Measurements from ENCODE around the gene ALDH5A1. TPM values are rescaled to one million over a fixed set of nuclear protein-coding genes. Genes with fewer than 3 reads are reported as not detected.
A peak's percentile ranks its signal among the peaks of the same experiment; 100 is the strongest.
"Not testable (repeated sequence)": the region's sequence is repeated elsewhere in the genome, so short reads cannot be mapped to it uniquely, and the experiment has no call there.

The ALDH5A1 gene
- polyA plus RNA-seq, 3 donors: 27.5 to 32.7 (median 30.6) TPM

DNA sequence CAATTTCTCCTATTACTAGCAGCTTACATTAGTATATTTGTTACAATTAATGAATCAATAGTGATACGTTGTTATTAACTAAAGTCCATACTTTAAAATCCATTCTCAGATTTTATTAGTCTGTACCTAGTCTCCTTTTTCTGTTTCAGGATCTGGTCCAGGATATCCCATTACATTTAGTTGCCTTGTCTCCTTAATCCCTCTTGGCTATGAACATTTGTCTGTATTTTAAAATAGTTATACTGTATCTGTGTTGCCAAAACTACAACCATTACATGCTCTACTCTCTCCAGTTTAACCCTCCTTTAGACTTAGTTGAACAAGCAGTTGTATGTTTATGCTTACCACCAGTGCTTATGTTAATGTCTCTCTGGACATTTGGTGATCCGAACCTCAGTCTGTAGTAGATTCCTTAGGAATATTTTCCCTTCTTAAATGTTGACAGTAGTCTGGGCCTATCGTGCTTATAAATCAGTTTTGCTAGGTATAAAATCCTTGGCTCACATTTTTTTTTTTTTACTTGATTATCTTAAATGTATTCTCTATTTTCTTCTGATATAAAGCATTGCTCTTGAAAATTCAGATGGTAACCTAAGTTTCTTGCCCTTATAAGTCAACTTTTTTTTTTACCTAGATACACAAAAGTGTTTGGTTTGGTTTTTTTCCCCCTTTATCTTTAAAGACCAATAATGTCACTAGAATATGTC is 12.2 kb downstream of the ALDH5A1 start:
- no peak for DNase-seq (ENCODE audit: extremely low read depth in 1 of 11, low read depth in 9 of 11, low spot score in 4 of 11)

DNA sequence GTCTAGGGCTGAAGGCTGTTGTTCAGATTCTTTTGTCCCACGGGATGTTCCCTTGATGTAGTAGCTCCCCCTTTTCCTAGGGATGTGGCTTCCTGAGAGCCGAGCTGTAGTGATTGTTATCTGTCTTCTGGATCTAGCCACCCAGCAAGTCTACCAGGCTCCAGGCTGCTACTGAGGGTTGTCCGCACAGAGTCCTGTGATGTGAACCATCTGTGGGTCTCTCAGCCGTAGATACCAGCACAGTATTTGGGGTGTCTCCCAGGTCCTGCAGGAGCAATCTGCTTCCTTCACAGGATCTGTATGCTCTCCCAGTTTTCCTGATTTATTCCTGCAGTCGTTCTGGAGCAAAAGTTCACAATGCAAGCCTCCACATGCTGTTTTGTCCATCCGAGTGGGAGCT is 17.2 kb downstream of the ALDH5A1 start:
- DNase-seq (ENCODE audit: extremely low read depth in 1 of 11, low read depth in 9 of 11, low spot score in 4 of 11): not testable (repeated sequence)

DNA sequence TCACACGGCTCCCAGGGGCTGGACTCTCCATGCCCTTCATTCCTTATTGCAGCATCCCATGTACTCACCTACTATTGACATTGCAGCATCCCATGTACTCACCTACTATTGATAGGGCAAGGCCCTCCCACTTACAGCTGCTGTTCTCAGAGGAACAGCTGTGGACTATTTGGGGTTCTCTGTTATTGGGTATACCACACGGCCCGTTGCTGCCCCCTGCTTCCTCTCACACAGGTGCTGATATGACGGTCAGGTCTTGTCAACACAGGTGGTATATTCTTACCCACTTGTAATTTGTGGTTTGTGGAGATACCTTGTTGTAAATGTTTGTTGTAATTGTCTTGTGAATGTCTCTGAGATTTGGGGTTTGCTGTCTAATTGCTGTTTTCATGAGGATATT is 18.8 kb downstream of the ALDH5A1 start:
- no peak for DNase-seq (ENCODE audit: extremely low read depth in 1 of 11, low read depth in 9 of 11, low spot score in 4 of 11)

DNA sequence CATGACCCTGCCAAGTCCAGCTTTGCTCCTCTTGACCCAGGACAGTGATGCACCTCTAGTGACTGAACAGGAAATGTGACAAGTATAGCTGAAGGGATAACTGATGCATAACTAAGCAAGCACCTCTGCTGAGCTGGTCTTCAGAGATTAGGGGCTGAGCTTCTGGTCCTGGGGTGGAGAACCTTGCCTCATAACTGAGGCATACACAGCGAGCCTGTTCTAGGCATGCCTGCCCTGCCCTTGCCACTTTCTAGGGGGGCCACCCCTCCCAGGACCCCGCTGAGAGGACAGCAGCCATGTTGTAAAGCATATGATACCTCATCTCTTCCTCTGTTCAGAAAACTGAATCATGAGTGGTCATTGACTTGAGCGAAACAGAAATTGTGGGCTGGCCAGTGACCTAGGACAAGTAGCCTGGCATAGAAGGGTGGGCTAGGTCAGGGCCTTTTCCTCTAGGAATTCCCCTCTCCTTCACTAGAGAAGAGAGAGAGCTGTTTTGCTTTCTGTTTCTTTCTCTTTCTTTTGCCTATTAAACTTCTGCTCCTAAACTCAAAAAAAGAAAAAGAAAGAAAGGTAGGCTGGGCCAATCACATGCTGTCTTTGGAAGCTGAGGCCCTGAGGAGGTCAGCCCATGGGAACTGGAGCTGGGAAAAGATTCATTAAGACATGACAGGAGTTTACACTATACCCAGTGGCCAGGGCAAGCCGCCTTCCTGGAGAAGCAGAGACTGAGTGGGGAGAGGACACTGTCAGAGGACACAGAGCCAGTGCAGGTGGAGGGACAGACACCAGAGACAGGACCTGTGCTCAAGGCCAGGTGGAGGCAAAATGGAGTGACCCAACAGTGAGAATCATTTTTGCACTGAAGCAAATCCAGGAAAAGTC is 23.1 kb downstream of the ALDH5A1 start:
- DNase-seq (ENCODE audit: extremely low read depth in 1 of 11, low read depth in 9 of 11, low spot score in 4 of 11): no peak

DNA sequence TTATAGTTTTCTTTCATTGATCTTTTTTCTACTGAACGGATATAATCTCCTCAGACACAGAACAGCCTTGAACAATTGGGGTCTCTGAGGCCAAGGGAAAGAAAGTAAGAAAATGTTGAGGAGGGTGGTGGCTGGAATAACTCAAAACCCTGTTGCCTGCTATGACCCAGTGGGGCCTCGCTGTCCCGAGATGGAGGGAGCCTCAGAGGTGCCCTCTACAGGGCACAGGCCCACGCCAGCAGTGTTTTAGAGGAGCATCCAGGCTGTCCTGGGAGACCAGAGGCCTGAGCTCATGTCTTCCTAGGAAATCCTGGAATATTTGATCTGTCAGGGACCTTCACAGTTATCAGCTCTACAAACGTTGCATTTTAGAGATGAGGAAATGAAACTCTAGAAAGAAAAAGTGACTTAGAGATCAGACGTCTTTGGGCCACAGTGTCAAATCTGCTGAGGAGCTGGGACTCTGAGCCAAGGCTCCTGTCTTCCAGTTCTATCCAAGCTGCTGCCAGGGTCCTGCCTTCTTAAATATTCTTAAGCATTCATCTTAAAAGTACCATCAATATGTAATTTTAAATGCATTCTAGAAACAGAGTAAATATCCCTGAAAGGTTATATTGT is 26.3 kb downstream of the ALDH5A1 start:
- no peak for DNase-seq (ENCODE audit: extremely low read depth in 1 of 11, low read depth in 9 of 11, low spot score in 4 of 11)

DNA sequence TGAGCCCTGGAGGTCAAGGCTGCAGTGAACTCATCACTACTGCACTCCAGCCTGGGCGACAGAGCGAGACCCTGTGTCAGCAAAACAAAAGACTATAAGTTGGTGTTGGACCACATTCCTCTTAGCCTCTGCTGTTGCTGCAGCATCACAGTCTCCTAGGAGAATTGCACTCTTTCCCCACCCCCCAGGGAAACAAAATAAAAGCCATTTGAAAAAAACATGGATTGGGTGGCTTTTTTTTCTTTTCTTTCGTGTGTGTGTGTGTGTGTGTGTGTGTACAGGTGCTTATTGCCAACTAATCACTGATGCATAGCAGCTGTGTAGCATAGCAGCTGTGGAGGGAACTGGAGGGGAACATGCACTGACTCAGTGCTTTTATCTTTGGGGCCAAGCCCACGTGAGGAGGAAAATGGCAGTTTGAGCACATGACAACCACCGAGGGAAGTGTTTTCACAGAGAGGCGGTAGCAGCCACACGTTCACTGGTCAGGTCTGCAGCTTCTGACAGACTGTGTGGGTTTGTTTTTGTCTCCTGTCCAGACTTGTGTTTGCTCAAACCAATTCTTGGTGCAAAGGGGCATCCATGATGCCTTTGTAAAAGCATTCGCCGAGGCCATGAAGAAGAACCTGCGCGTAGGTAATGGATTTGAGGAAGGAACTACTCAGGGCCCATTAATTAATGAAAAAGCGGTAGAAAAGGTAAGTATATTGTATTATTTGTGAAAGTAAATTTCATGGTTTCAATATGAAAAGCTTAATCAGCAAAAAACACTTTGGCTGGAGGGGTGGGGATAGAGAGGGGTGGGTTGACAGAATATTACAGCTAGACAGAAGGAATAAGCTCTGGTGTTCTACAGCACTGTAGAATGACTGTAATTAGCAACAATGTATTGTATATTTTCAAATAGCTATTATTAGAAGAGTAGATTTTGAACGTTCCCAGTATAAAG is 27.7 kb downstream of the ALDH5A1 start:
- DNase-seq (ENCODE audit: extremely low read depth in 1 of 11, low read depth in 9 of 11, low spot score in 4 of 11): peak in 10 of 11 donors; percentile 22 to 69 (median 28)

DNA sequence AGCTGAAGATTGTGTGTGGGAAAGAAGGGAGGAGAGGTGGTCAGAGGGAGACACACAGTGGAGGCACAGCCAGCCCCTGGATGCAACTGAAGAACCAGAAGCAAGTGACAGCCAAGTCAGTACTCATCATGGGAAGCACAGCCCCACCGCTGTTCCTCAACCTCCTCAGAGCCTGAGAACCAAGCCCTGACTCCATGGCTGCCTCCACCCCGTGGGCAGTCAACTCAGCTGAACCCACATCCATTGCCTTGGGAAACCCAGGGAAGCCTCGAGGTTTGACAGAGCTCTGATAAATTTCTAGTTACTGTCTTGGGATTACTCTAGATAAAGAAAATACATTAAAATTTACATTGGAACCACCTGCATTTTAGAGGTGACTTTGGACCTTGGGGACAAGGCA is 29.6 kb downstream of the ALDH5A1 start:
- DNase-seq (ENCODE audit: extremely low read depth in 1 of 11, low read depth in 9 of 11, low spot score in 4 of 11): no peak

DNA sequence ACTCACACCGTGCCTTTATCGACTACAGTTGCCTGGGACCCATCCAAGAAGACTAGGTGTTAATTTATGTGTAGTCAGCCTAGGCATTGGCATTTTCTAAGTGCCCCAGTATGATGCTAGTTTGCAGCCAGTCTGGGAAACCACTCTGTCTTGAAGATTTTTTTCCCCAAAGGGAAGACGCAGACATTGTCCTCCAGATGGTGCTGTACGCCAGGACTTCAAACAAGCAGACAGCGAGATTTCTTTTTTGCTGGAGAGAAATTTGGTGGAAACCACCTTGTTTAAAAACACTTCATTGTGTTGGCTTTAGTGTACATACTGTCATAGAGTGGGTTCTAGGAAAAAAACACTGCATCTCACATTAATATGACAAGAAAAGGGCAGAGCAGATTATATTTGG is 30.0 kb downstream of the ALDH5A1 start:
- peak in 3 of 11 donors; percentile 18 to 23 (median 22) for DNase-seq (ENCODE audit: extremely low read depth in 1 of 11, low read depth in 9 of 11, low spot score in 4 of 11)

DNA sequence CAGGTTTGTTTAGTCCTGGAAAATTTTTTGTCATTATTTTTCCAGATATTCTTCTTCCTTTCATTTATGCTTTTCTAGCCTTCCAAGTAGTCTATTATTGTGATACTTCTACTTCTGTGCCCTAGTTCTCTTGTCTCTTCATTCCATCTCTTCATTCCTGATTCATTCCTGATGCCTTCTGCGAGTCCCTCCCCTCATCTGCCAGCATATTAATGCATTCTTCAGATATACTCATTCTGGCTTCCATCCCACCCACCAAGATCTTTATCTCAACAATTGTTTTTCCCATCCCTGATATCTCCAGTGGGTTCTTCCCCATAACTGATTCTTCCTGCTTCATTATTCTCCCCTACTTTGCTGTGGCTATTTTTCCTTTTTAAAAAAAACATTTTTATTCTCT is 35.2 kb downstream of the ALDH5A1 start:
- no peak for DNase-seq (ENCODE audit: extremely low read depth in 1 of 11, low read depth in 9 of 11, low spot score in 4 of 11)

DNA sequence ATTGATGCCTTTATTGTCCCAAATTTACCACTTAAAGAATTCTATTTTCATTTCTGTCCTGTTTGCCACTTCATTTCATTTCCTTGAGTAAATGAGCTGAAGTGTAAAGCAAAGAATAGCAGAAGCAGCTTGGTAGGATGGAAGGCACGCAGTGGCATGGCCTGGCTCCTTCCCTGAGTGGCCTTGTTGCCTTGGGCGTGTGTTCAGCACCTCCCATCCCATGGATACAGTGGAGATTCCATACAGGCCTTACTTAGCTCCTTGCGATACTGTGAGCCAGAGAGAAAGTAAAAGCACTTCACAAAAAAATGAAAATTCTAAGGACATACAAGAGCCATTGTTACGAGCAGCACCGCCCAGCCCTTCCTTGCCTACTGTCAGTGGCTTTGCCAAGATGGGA is 39.6 kb downstream of the ALDH5A1 start:
- no peak for DNase-seq (ENCODE audit: extremely low read depth in 1 of 11, low read depth in 9 of 11, low spot score in 4 of 11)

DNA sequence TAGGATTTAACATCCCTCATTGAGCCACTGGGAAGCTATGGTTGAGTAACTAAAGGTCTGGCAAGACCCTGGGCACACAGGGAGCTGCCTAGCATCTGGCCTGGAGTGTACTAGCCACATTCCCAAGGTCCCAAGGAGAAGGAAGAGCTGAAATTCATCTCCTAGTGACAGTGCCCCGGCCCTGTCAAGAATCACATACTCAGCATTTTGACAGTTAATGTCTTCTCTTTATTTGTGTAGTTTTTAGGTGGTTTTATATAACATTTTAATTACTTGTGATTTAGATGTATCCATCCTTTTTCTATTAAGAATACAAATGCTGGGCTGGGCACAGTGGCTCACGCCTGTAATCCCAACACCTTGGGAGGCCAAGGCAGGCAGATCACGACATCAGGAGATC is 40.4 kb downstream of the ALDH5A1 start:
- no peak for DNase-seq (ENCODE audit: extremely low read depth in 1 of 11, low read depth in 9 of 11, low spot score in 4 of 11)

DNA sequence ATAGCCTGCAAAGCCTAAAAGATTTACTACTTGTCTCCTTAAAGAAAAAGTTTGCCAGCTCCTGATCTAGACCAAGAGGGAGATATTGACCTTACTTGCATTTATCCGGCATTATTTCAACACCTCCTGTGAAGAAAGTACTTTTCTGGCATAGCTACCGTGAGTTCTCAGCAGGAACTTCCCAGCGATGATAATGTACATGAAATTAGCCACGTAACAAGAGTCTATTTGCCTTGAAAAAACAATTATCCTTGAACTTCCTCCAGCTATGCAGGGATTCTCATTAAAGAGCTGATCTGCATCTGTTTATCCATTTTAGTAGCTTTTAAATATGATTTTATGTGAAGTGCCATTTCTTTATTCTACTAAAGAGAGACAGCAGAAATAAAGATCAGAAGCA is 41.7 kb downstream of the ALDH5A1 start:
- DNase-seq (ENCODE audit: extremely low read depth in 1 of 11, low read depth in 9 of 11, low spot score in 4 of 11): no peak

DNA sequence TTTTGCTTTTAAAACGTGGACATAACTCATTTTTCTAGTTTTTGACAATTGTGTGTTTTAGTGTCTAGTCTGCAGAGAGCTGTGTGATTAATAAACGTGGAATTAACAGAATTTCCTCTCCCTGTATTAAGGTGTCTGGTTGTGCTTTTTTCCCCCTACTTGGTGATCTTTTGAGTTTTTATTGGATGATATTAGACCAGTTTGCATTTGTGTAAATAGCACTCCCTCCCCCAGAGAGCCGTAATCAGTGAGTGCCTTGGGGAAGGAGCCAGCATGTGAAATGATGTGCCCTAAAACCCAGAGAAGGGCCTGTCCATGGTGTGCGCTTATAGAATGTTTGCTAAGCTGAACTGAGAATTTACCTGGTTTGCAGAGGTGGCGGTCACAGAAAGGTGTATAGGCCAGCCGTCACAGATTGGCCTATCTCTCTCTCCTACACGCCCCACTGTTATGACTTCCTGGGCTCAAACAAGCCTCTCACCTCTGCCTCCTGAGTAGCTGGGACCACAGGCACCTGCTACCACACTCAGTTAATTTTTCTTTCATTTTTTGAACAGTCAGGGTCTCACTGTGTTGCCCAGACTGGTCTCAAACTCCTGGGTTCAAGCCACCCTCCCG is 42.4 kb downstream of the ALDH5A1 start:
- no peak for DNase-seq (ENCODE audit: extremely low read depth in 1 of 11, low read depth in 9 of 11, low spot score in 4 of 11)

DNA sequence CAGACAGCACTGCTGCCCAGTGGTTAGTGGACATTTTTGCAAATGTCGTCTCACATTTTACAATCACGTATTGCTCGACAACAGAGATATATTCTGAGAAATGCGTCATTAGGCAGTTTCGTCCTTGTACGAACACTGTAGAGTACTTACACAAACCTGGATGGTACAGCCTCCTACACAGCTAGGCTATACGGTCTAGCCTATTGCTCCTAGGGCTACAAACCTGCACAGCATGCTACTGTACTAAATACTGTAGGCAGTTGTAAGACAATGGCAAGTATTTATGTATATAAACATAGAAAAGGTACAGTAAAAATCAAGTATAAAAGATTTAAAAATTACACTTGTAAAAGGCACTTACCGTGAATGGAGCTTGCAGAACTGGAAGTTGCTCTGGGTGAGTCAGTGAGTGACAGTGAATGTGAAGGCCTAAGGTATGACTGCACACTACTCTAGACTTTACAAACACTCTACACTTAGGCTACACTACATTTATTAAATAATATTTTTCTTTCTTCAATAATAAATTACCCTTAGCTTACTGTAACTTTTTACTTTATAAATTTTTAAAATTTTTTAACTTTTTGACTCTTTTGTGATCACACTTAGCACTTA is 43.1 kb downstream of the ALDH5A1 start:
- no peak for DNase-seq (ENCODE audit: extremely low read depth in 1 of 11, low read depth in 9 of 11, low spot score in 4 of 11)

DNA sequence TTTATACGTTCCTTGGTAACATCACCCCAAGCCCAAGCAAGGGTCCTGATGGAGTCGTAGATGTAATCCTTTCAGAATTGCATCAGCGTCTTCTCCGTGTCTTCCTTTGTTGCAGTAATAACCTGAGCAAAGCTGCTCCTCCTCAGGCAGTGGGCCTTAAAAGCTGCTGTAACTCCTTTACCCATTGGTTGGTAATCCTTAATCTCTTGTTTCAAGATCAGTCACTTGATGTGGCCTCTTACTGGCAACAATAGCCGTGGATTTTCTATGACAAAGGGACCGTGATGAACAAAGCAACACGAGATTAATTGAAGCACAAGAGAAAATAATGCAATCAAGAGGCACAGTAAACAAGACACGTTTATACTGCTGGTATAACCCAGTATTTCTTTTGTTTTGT is 44.6 kb downstream of the ALDH5A1 start:
- no peak for DNase-seq (ENCODE audit: extremely low read depth in 1 of 11, low read depth in 9 of 11, low spot score in 4 of 11)

DNA sequence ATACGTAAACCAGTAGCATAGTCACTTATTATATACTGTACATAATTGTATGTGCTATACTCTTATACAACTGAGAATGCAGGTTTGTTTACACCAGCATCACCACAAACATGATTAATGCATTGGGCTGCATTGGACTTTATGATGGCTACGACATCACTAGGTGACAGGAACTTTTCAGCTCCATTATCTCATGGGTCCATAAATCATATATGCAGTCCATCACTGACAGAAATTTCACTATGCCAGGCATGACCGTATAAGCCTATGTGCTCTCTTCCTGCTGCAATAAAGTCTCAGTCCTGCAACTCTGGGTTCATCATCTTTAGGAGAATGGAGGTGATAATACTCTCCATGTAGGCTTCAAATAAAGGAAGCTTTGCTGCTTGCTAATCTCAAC is 45.4 kb downstream of the ALDH5A1 start:
- DNase-seq (ENCODE audit: extremely low read depth in 1 of 11, low read depth in 9 of 11, low spot score in 4 of 11): no peak

DNA sequence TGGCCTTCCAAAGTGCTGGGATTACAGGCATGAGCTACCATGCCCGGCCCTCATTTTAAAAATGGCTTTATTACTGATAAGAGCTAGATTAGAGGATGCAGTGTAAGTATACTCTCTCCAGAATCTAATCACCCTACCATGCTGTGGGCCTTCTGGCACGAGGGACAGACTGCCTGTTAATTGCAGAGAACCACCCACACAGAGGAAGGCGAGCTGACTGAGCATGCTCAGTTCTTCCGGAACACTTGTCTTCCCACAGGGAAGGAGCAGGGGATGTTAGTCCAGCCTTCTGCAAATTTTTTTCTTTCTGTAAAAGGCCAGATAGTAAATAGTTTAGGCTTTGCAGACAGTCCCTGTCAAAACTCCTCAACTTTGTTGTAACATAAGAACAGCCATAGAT is 48.9 kb downstream of the ALDH5A1 start:
- no peak for DNase-seq (ENCODE audit: extremely low read depth in 1 of 11, low read depth in 9 of 11, low spot score in 4 of 11)

DNA sequence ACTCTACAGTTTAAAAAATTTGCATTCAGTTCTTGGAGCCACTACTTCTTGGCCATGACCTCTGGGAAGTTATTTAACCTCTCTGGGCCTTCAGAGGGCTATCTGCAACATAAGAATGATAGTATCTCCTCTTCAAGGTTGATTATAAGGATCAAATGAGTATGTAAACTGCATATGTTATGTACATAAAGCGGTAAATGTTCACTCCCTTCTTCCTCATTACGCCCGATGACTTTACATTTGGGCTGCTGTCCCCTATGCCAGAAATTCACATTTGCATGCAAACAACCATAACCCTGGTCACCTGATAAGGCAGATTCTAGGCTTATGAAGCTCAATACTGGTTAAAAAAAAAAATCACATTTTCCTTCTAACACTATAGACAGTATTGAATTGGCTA is 50.4 kb downstream of the ALDH5A1 start:
- DNase-seq (ENCODE audit: extremely low read depth in 1 of 11, low read depth in 9 of 11, low spot score in 4 of 11): no peak
